Endothelial cell of umbilical vein (primary cell): ENCODE data around the gene RPS13. TPM values are rescaled to one million over a fixed set of nuclear protein-coding genes. Genes with fewer than 3 reads are reported as not detected.
"Not testable (repeated sequence)": the region's sequence is repeated elsewhere in the genome, so short reads cannot be mapped to it uniquely, and the experiment has no call there.

Experiments
- BruUV-seq: library from RNA; stranded (reverse); fragments of 400-500 nt; replicated peaks from 2 replicates; lab custom pipeline; 2021; lab: Mats Ljungman, UMichigan
- CTCF ChIA-PET: fragments of 300-600, 350-600 bp; sonication (Branson Sonifier 250); formaldehyde crosslinking; loops from one replicate; lab custom pipeline; 2021; ENCODE audit warnings: antibody characterized with exemption, inconsistent platforms; lab: Charles Lee
- POLR2A ChIA-PET: fragments of 300-600, 350-600 bp; sonication (Branson Sonifier 250); formaldehyde crosslinking; loops from one replicate; lab custom pipeline; 2021; ENCODE audit warnings: antibody characterized with exemption, inconsistent platforms; lab: Charles Lee
- DNase-seq: peaks from one replicate; pipeline ENCODE4 v3.0.0-alpha.2; 2011; ENCODE audit warnings: low read depth, low spot score
- FAIRE-seq: peaks from 2 replicates; lab custom pipeline; 2011; peaks lifted over from hg19 to GRCh38; lab: Jason Lieb, UNC
- H2AFZ ChIP-seq: 2 replicates; pipeline ENCODE4 v1.6.0; 2012; ENCODE audit warnings: low read depth, low read length, control low read depth, inconsistent platforms
- H3K27ac ChIP-seq: 2 replicates; pipeline ENCODE4 v1.5.1; 2011; ENCODE audit warnings: low read depth, mild to moderate bottlenecking, control low read depth, low read length, moderate library complexity; ENCODE audit not compliant: insufficient read depth
- H3K27me3 ChIP-seq, 2 experiments: 2 replicates each; pipeline versions ENCODE4 v1.6.0 to v1.6.1; 2011; ENCODE audit warnings: low read length in 2 of 2, mixed read lengths in 1 of 2; ENCODE audit not compliant: control insufficient read depth in 2 of 2, insufficient read depth in 2 of 2
- H3K36me3 ChIP-seq, 2 experiments: 2 replicates in 1 of 2; 3 replicates in 1 of 2; pipeline ENCODE4 v1.5.1; 2011; ENCODE audit warnings: low read length in 2 of 2, mild to moderate bottlenecking in 1 of 2, moderate library complexity in 1 of 2; ENCODE audit not compliant: control insufficient read depth in 2 of 2, insufficient read depth in 2 of 2; ENCODE audit errors: extremely low read depth in 1 of 2
- H3K4me1 ChIP-seq: 3 replicates; pipeline ENCODE4 v1.5.1; 2011; ENCODE audit warnings: mild to moderate bottlenecking, low read length; ENCODE audit not compliant: control insufficient read depth, insufficient read depth; ENCODE audit errors: extremely low read depth
- H3K4me2 ChIP-seq: 2 replicates; pipeline ENCODE4 v1.6.1; 2011; ENCODE audit warnings: low read length, control low read depth, mixed read lengths; ENCODE audit not compliant: insufficient read depth
- H3K4me3 ChIP-seq, 3 experiments: fragments of 200-600 bp in 1 of 3; sonication (generic), shearing (Covaris generic) in 1 of 3; replicated peaks in 1 of 3; 2 replicates each; pipeline ENCODE4 v1.5.1; 2011 to 2016; ENCODE audit warnings: control low read depth in 3 of 3, low read length in 3 of 3, mild to moderate bottlenecking in 2 of 3, inconsistent platforms in 1 of 3, low read depth in 1 of 3, moderate library complexity in 1 of 3; ENCODE audit not compliant: insufficient read depth in 1 of 3
- H3K79me2 ChIP-seq: 2 replicates; pipeline ENCODE4 v1.6.0; 2012; ENCODE audit warnings: low read length, inconsistent platforms; ENCODE audit not compliant: control insufficient read depth, insufficient read depth
- H3K9ac ChIP-seq: replicated peaks from 2 replicates; pipeline ENCODE3; 2011; ENCODE audit warnings: low read length, control low read depth; ENCODE audit not compliant: insufficient read depth; ENCODE audit errors: extremely low read depth
- H3K9me1 ChIP-seq: replicated peaks from 3 replicates; pipeline ENCODE4 v1.6.0; 2011; ENCODE audit warnings: mild to moderate bottlenecking, low read length; ENCODE audit not compliant: control insufficient read depth, insufficient read depth; ENCODE audit errors: extremely low read depth
- H3K9me3 ChIP-seq: replicated peaks from 2 replicates; pipeline ENCODE4 v1.5.1; 2012; ENCODE audit warnings: low read length, inconsistent platforms; ENCODE audit not compliant: control insufficient read depth, insufficient read depth
- H4K20me1 ChIP-seq: replicated peaks from 2 replicates; pipeline ENCODE3; 2011; ENCODE audit warnings: mild to moderate bottlenecking, low read length; ENCODE audit not compliant: control insufficient read depth, insufficient read depth; ENCODE audit errors: extremely low read depth
- CTCF ChIP-seq, 2 donors: IDR thresholded peaks; 1 replicate in 1 of 2; 2 replicates in 1 of 2; pipeline ENCODE4 v1.5.1; 2011; ENCODE audit warnings: low read length in 2 of 2, mild to moderate bottlenecking in 2 of 2, moderate library complexity in 2 of 2, control low read depth in 1 of 2, inconsistent platforms in 1 of 2, low read depth in 1 of 2; ENCODE audit not compliant: insufficient read depth in 1 of 2; ENCODE audit errors: extremely low read depth in 1 of 2
- JUN ChIP-seq: IDR thresholded peaks from 2 replicates; pipeline ENCODE4 v1.6.1; 2011; ENCODE audit warnings: borderline replicate concordance, low read depth; ENCODE audit not compliant: insufficient read length, insufficient read depth
- MAX ChIP-seq: IDR thresholded peaks from 2 replicates; pipeline ENCODE4 v1.6.1; 2011; ENCODE audit not compliant: insufficient read depth, insufficient read length
- POLR2AphosphoS5 ChIP-seq: IDR thresholded peaks from 2 replicates; pipeline ENCODE4 v1.6.1; 2012; ENCODE audit warnings: low read depth, mild to moderate bottlenecking, control low read depth, low read length, moderate library complexity; ENCODE audit not compliant: insufficient read depth
- dilution Hi-C: fragments of 300-500 bp; cut with MboI; formaldehyde crosslinking; loops from one replicate; pipeline ENCODE4 v1.15.0; 2019; ENCODE audit warnings: low sequenced_read_pairs; ENCODE audit not compliant: extremely low pct_ligation_motif_present
- intact Hi-C: fragments of 100-400 bp; cut with micrococcal nuclease; formaldehyde crosslinking; loops from one replicate; pipeline ENCODE4 v1.10.0; 2022
- polyA plus RNA-seq, 4 experiments: library from polyadenylated mRNA; depleted of rRNA in 3 of 4; stranded (reverse) in 3 of 4; unstranded in 1 of 4; fragments of >200 nt; gene quantifications; 2 replicates each; pipeline versions ENCODE4 v1.2.1 to v1.2.3, GENCODE V29; 2011 to 2012; ENCODE audit warnings: missing spikeins in 1 of 4
- total RNA-seq: library from RNA; stranded (reverse); gene quantifications from 2 replicates; pipeline ENCODE4 v1.2.3, GENCODE V29; 2021

Gene RPS13
- total and polyA plus RNA-seq, 2 donors (not counting 3 experiments of a cell fraction or from before 2014, with no cell fraction given) = 1,169 to 1,745 TPM

GRCh38 chr11:17063171-17064002, 14.1 kb downstream of the RPS13 start:
- Histone ChIP-seq H3K9me1 (no peaks in the 10 kb centered on the region), H3K36me3 (no peaks in the 10 kb centered on the region)

DNA sequence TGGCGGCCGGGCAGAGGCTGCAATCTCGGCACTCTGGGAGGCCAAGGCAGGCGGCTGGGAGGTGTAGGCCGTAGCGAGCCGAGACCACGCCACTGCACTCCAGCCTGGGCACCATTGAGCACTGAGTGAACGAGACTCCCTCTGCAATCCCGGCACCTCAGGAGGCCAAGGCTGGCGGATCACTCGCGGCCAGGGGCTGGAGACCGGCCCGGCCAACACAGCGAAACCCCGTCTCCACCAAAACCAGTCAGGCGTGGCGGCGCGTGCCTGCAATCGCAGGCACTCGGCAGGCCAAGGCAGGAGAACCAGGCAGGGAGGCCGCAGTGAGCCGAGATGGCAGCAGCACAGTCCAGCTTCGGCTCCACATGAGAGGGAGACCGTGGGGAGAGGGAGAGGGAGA, 26.3 kb downstream of the RPS13 start:
- dilution Hi-C loops, H3K4me1 ChIP-seq, H2AFZ ChIP-seq: not testable (repeated sequence)

More at GRCh38 chr11:17063171-17064002, 14.1 kb downstream of the RPS13 start:
- H3K79me2 ChIP-seq = no peaks in the 10 kb centered on the region
- H3K9me3 ChIP-seq = no peaks in the 10 kb centered on the region
- peak; percentile 46 for DNase-seq
- no TSS peak for BruUV-seq
- no peak overlapping the region for H2AFZ ChIP-seq
- H3K4me2 ChIP-seq = no peak overlapping the region
- CTCF ChIA-PET = interaction anchor here (0.7 to 8.4 kb wide), 45 partner anchors 10 to 465 kb away, joined by 3 to 159 read pairs (median 4); partner anchors contain the start of gene RPS13
- TF ChIP-seq JUN = no peak
- no peak for TF ChIP-seq MAX
- TF ChIP-seq CTCF (IDR thresholded peaks at IDR 0.05; ENCODE audit: extremely low read depth in 1 of 2, insufficient read depth in 1 of 2, low read depth in 1 of 2, low read length in 2 of 2) = peak; percentile 76 to 85
- no peak for TF ChIP-seq POLR2AphosphoS5
- H3K27me3 ChIP-seq = no peaks in the 10 kb centered on the region
- POLR2A ChIA-PET = no interaction called here
- H4K20me1 ChIP-seq = no peaks in the 10 kb centered on the region
- dilution Hi-C loops (no loop called here), intact Hi-C loops (loop anchor here (1.0 to 5.0 kb wide), 7 partner anchors 46 to 431 kb away; no protein-coding TSS in a partner anchor)
- no peak overlapping the region for H3K4me3 ChIP-seq
- no peak overlapping the region for H3K27ac ChIP-seq
- no peak overlapping the region for H3K9ac ChIP-seq
- peak; percentile 44 for FAIRE-seq
- no peaks in the 10 kb centered on the region for H3K4me1 ChIP-seq

GRCh38 chr11:17048491-17048890, 29.0 kb downstream of the RPS13 start:
- H3K9ac ChIP-seq, H3K9me3 ChIP-seq, H3K9me1 ChIP-seq, H3K79me2 ChIP-seq, H3K4me1 ChIP-seq, H2AFZ ChIP-seq, H3K27me3 ChIP-seq, H3K27ac ChIP-seq, FAIRE-seq, H4K20me1 ChIP-seq, DNase-seq, intact Hi-C loops, H3K4me2 ChIP-seq, H3K4me3 ChIP-seq, dilution Hi-C loops, H3K36me3 ChIP-seq, BruUV-seq, POLR2A ChIA-PET: not testable (repeated sequence)
- CTCF ChIA-PET = interaction anchor here (1.0 kb wide), 1 partner anchor 15 kb away, joined by 5 read pairs; no protein-coding TSS in a partner anchor

More for the DNA sequence above, 26.3 kb downstream of the RPS13 start:
- H3K4me3 ChIP-seq, H3K27ac ChIP-seq, H4K20me1 ChIP-seq, H3K36me3 ChIP-seq, POLR2A ChIA-PET, DNase-seq, intact Hi-C loops, H3K9ac ChIP-seq, H3K79me2 ChIP-seq, H3K9me1 ChIP-seq, CTCF ChIA-PET, H3K4me2 ChIP-seq, BruUV-seq, FAIRE-seq, H3K9me3 ChIP-seq, H3K27me3 ChIP-seq: not testable (repeated sequence)
